HepG2 (cell line): ENCODE measurements around the gene LENG1. TPM values are rescaled to one million over a fixed set of nuclear protein-coding genes. Genes with fewer than 3 reads are reported as not detected.
A peak's percentile ranks its signal among the peaks of the same experiment; 100 is the strongest.

ENCODE experiments used
- ARID2 ChIP-seq: sonication (generic); formaldehyde crosslinking; IDR thresholded peaks from 2 replicates; pipeline ENCODE4 v1.8.1; 2022; ENCODE audit warnings: mild to moderate bottlenecking, missing genetic modification reagents, borderline replicate concordance
- ATRX ChIP-seq: sonication (generic); formaldehyde crosslinking; IDR thresholded peaks from 2 replicates; pipeline ENCODE4 v1.4.0; 2020; ENCODE audit warnings: missing genetic modification reagents, borderline replicate concordance
- FLYWCH1 ChIP-seq: sonication (generic); formaldehyde crosslinking; IDR thresholded peaks from 2 replicates; pipeline ENCODE4 v1.8.1; 2023; ENCODE audit warnings: mild to moderate bottlenecking, missing genetic modification reagents
- FOXO1 ChIP-seq: sonication (generic); formaldehyde crosslinking; IDR thresholded peaks from 2 replicates; pipeline ENCODE4 v1.4.0; 2020; ENCODE audit warnings: missing genetic modification reagents
- KAT8 ChIP-seq: IDR thresholded peaks from 2 replicates; pipeline ENCODE4 v1.6.1; 2016; ENCODE audit warnings: missing genetic modification reagents, missing compliant biosample characterization
- KDM6A ChIP-seq: IDR thresholded peaks from 2 replicates; pipeline ENCODE4 v1.6.1; 2016; ENCODE audit warnings: low read depth
- KLF12 ChIP-seq: sonication (generic); formaldehyde crosslinking; IDR thresholded peaks from 2 replicates; pipeline ENCODE4 v1.4.0; 2020; ENCODE audit warnings: missing genetic modification reagents, borderline replicate concordance
- PHB2 ChIP-seq: fragments of 450-650 bp; IDR thresholded peaks from 2 replicates; pipeline ENCODE4 v1.6.1; 2018; ENCODE audit not compliant: partially characterized antibody
- ZFY ChIP-seq: sonication (generic); formaldehyde crosslinking; IDR thresholded peaks from 2 replicates; pipeline ENCODE4 v1.4.0; 2020; ENCODE audit warnings: missing genetic modification reagents
- polyA plus RNA-seq, 8 experiments: library from polyadenylated mRNA; depleted of rRNA in 3 of 8; stranded (reverse) in 7 of 8; unstranded in 1 of 8; fragments of >200 nt; fragmentation: Illumina TruSeq in 4 of 8; extraction: Trizol in 4 of 8; gene quantifications; 2 replicates each; pipeline versions ENCODE4 v1.2.1 to v1.2.3, GENCODE V29; 2011 to 2016; ENCODE audit warnings: low read depth in 4 of 8, missing spikeins in 1 of 8, mixed read lengths in 1 of 8; ENCODE audit not compliant: insufficient read depth in 1 of 8
- total RNA-seq, 5 experiments: library from RNA; depleted of rRNA; stranded (reverse); fragments of >200 nt; fragmentation: Illumina TruSeq; extraction: Trizol; gene quantifications; 2 replicates each; pipeline ENCODE4 v1.2.3, GENCODE V29; 2016; ENCODE audit warnings: low read depth in 1 of 5
- TF ChIP-seq, protein P1 (sequence below), 2 experiments: fragments of 450-650 bp in 1 of 2; sonication (generic) in 1 of 2; formaldehyde crosslinking in 1 of 2; IDR thresholded peaks; 2 replicates each; pipeline versions ENCODE4 v1.6.1 to v1.8.0; 2016 to 2022; ENCODE audit warnings: antibody characterized with exemption in 1 of 2, mild to moderate bottlenecking in 1 of 2, missing genetic modification reagents in 1 of 2
- TF ChIP-seq, protein P2 (sequence below): sonication (generic); formaldehyde crosslinking; IDR thresholded peaks from 2 replicates; pipeline ENCODE4 v1.4.0; 2020; ENCODE audit warnings: missing genetic modification reagents, borderline replicate concordance
- TF ChIP-seq, protein P3 (sequence below): sonication (generic); formaldehyde crosslinking; IDR thresholded peaks from 2 replicates; pipeline ENCODE4 v1.5.0; 2020; ENCODE audit warnings: mild to moderate bottlenecking, missing genetic modification reagents

Gene LENG1
- total and polyA plus RNA-seq, 2 of the 13 experiments (the other 11 are each of a cell fraction or from before 2014, with no cell fraction given) = 1.8 to 3.8 TPM

DNA sequence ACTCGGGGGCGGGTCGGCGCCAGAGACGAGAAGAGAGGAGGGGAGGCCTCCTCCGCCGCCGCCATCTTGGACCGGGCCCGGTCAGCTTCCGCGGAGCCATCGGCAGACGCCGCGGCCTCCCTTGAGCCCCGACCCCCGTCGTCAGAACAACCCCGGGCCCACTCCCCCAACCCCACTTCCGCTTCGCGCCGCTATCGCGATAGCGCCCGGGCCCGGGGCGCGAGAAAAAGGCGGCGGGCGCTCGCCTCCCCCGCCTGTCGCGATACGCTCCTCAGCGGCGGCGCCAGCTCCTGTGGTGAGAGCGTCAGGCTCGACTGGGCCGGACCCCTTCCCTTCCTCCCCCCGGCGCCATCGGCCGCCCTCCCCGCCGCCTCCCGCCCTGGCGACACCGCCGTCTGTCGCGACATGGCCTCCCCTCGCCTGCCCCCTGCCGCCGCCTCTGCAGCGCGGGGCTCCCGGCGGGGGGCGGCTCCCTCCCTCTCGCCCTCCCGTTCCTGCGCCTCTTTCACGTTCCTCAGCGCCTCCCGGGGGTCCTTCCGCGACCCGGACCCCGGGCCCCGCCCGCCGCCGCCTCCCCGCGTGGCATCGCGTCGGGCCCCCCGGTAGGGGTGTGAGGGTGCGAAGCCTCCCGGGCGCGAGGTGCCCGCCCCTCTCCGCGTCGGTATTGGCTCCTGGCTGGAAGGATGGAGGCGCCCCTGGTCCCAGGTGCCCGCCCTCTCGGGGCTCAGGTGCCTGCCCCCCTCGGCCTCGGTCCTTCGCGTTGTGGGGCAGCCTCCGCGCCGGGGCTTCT is 21.6 kb downstream of the LENG1 start, which contains the start of gene CNOT3 (continued):
- TF ChIP-seq, protein P1, sequence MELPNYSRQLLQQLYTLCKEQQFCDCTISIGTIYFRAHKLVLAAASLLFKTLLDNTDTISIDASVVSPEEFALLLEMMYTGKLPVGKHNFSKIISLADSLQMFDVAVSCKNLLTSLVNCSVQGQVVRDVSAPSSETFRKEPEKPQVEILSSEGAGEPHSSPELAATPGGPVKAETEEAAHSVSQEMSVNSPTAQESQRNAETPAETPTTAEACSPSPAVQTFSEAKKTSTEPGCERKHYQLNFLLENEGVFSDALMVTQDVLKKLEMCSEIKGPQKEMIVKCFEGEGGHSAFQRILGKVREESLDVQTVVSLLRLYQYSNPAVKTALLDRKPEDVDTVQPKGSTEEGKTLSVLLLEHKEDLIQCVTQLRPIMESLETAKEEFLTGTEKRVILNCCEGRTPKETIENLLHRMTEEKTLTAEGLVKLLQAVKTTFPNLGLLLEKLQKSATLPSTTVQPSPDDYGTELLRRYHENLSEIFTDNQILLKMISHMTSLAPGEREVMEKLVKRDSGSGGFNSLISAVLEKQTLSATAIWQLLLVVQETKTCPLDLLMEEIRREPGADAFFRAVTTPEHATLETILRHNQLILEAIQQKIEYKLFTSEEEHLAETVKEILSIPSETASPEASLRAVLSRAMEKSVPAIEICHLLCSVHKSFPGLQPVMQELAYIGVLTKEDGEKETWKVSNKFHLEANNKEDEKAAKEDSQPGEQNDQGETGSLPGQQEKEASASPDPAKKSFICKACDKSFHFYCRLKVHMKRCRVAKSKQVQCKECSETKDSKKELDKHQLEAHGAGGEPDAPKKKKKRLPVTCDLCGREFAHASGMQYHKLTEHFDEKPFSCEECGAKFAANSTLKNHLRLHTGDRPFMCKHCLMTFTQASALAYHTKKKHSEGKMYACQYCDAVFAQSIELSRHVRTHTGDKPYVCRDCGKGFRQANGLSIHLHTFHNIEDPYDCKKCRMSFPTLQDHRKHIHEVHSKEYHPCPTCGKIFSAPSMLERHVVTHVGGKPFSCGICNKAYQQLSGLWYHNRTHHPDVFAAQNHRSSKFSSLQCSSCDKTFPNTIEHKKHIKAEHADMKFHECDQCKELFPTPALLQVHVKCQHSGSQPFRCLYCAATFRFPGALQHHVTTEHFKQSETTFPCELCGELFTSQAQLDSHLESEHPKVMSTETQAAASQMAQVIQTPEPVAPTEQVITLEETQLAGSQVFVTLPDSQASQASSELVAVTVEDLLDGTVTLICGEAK (IDR thresholded peaks at IDR 0.05) = no peak
- TF ChIP-seq, protein P1 (CRISPR knock-in tag; IDR thresholded peaks at IDR 0.05) = 0 out of 2 replicates have a peak, but pooled peaks have one; percentile 25
- TF ChIP-seq, protein P2, sequence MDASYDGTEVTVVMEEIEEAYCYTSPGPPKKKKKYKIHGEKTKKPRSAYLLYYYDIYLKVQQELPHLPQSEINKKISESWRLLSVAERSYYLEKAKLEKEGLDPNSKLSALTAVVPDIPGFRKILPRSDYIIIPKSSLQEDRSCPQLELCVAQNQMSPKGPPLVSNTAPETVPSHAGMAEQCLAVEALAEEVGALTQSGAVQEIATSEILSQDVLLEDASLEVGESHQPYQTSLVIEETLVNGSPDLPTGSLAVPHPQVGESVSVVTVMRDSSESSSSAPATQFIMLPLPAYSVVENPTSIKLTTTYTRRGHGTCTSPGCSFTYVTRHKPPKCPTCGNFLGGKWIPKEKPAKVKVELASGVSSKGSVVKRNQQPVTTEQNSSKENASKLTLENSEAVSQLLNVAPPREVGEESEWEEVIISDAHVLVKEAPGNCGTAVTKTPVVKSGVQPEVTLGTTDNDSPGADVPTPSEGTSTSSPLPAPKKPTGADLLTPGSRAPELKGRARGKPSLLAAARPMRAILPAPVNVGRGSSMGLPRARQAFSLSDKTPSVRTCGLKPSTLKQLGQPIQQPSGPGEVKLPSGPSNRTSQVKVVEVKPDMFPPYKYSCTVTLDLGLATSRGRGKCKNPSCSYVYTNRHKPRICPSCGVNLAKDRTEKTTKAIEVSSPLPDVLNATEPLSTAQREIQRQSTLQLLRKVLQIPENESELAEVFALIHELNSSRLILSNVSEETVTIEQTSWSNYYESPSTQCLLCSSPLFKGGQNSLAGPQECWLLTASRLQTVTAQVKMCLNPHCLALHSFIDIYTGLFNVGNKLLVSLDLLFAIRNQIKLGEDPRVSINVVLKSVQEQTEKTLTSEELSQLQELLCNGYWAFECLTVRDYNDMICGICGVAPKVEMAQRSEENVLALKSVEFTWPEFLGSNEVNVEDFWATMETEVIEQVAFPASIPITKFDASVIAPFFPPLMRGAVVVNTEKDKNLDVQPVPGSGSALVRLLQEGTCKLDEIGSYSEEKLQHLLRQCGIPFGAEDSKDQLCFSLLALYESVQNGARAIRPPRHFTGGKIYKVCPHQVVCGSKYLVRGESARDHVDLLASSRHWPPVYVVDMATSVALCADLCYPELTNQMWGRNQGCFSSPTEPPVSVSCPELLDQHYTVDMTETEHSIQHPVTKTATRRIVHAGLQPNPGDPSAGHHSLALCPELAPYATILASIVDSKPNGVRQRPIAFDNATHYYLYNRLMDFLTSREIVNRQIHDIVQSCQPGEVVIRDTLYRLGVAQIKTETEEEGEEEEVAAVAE (CRISPR knock-in tag) = no peak
- TF ChIP-seq ARID2 (CRISPR knock-in tag) = no peak
- no peak for TF ChIP-seq PHB2
- 0 out of 2 replicates have a peak, but pooled peaks have one; percentile 33 for TF ChIP-seq KAT8 (CRISPR knock-in tag)
- TF ChIP-seq ATRX (CRISPR knock-in tag) = no peak
- TF ChIP-seq, protein P3, sequence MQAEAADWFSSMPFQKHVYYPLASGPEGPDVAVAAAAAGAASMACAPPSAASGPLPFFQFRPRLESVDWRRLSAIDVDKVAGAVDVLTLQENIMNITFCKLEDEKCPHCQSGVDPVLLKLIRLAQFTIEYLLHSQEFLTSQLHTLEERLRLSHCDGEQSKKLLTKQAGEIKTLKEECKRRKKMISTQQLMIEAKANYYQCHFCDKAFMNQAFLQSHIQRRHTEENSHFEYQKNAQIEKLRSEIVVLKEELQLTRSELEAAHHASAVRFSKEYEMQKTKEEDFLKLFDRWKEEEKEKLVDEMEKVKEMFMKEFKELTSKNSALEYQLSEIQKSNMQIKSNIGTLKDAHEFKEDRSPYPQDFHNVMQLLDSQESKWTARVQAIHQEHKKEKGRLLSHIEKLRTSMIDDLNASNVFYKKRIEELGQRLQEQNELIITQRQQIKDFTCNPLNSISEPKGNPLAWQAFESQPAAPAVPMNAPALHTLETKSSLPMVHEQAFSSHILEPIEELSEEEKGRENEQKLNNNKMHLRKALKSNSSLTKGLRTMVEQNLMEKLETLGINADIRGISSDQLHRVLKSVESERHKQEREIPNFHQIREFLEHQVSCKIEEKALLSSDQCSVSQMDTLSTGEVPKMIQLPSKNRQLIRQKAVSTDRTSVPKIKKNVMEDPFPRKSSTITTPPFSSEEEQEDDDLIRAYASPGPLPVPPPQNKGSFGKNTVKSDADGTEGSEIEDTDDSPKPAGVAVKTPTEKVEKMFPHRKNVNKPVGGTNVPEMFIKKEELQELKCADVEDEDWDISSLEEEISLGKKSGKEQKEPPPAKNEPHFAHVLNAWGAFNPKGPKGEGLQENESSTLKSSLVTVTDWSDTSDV (CRISPR knock-in tag) = no peak
- peak; percentile 60; the same call in 1 of the 2 replicates for TF ChIP-seq KLF12 (CRISPR knock-in tag)
- peak; percentile 85 for TF ChIP-seq ZFY (CRISPR knock-in tag)
- TF ChIP-seq KDM6A (CRISPR knock-in tag) = no peak
- TF ChIP-seq FOXO1 = no peak
- no peak for TF ChIP-seq FLYWCH1 (CRISPR knock-in tag)
